GM23248 (cell line): ENCODE results near the gene KRT14.

Experiments
- EZH2 ChIP-seq: fragments of 200-600 bp; sonication (generic); IDR thresholded peaks from 2 replicates; pipeline ENCODE4 v1.6.1; 2018; ENCODE audit warnings: antibody characterized with exemption, mild to moderate bottlenecking; ENCODE audit not compliant: insufficient read depth, poor library complexity, severe bottlenecking
- EZH2phosphoT487 ChIP-seq: fragments of 200-600 bp; sonication (generic); IDR thresholded peaks from 2 replicates; pipeline ENCODE4 v1.6.1; 2018; ENCODE audit warnings: antibody characterized with exemption, moderate library complexity, mild to moderate bottlenecking, low read depth; ENCODE audit not compliant: insufficient read depth

- TF ChIP-seq EZH2 (no peak), EZH2phosphoT487 (no peak)
These were observed 48.1 kb downstream of the KRT14 start for GRCh38 chr17:41538565-41538991.
